Thyroid gland (tissue), 4 donors: Measurements from ENCODE around the gene NUP85.

Experiments
- POLR2A ChIP-seq, 2 donors: fragments of 450-650 bp; IDR thresholded peaks; one replicate each; pipeline ENCODE4 v1.6.1; 2017; ENCODE audit warnings: antibody characterized with exemption in 2 of 2, mild to moderate bottlenecking in 2 of 2, moderate library complexity in 1 of 2
- TF ChIP-seq, protein P1 (sequence below), 6 experiments: fragments of 200-600 bp in 3 of 6; fragments of 450-650 bp in 3 of 6; sonication (generic) in 3 of 6; IDR thresholded peaks; one replicate each; pipeline ENCODE4 v1.5.1; 2016 to 2019; ENCODE audit warnings: antibody characterized with exemption in 6 of 6, mild to moderate bottlenecking in 2 of 6, inconsistent platforms in 1 of 6, moderate library complexity in 1 of 6

DNA sequence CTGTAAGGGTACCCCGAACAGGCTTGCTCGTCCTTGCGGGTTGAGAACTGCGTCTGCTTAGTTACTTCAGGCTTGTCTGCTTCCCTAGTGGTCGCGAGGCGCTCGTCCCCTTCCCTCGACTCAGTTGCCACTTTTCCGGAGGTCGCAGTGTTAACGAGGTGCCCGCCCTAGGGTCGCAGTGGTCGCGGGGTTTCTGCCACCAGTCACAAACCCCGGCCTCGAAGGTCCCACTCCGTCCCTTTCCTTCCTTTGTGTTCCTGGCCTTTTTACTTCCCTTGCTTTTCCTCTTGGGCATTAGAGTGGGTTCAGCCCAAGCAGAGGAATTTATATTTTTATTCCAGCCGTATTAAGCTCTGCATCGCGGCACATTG, 299 bp downstream of the NUP85 start:
- TF ChIP-seq POLR2A (IDR thresholded peaks at IDR 0.05), result no peak
- TF ChIP-seq, protein P1, sequence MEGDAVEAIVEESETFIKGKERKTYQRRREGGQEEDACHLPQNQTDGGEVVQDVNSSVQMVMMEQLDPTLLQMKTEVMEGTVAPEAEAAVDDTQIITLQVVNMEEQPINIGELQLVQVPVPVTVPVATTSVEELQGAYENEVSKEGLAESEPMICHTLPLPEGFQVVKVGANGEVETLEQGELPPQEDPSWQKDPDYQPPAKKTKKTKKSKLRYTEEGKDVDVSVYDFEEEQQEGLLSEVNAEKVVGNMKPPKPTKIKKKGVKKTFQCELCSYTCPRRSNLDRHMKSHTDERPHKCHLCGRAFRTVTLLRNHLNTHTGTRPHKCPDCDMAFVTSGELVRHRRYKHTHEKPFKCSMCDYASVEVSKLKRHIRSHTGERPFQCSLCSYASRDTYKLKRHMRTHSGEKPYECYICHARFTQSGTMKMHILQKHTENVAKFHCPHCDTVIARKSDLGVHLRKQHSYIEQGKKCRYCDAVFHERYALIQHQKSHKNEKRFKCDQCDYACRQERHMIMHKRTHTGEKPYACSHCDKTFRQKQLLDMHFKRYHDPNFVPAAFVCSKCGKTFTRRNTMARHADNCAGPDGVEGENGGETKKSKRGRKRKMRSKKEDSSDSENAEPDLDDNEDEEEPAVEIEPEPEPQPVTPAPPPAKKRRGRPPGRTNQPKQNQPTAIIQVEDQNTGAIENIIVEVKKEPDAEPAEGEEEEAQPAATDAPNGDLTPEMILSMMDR (IDR thresholded peaks at IDR 0.05), result no peak
